Hematopoietic multipotent progenitor cell treated with erythropoietin and hydrocortisone succinate and interleukin-3 and kit ligand, for 4 days (in vitro differentiated cells): ENCODE data around the gene AHCYL1.
A peak's percentile ranks its signal among the peaks of the same experiment; 100 is the strongest.

Experiments
- DNase-seq: peaks from one replicate; pipeline ENCODE4 v3.0.0-alpha.2; 2015

Gene AHCYL1

GRCh38 chr1:110040548-110040947 lies 56.0 kb downstream of the AHCYL1 start:
- DNase-seq, result no peak

GRCh38 chr1:110043016-110043415 lies 58.5 kb downstream of the AHCYL1 start:
- DNase-seq, result no peak

GRCh38 chr1:110047463-110047862 lies 62.9 kb downstream of the AHCYL1 start:
- no peak for DNase-seq

GRCh38 chr1:110048240-110048639 lies 63.7 kb downstream of the AHCYL1 start:
- DNase-seq, result no peak

GRCh38 chr1:110048923-110049601 lies 64.5 kb downstream of the AHCYL1 start:
- DNase-seq, result no peak

GRCh38 chr1:110049801-110050601 lies 65.4 kb downstream of the AHCYL1 start:
- no peak for DNase-seq

- DNase-seq, result no peak
Observed at GRCh38 chr1:110050602-110051261, 66.2 kb downstream of the AHCYL1 start.

GRCh38 chr1:110051262-110051648 lies 66.7 kb downstream of the AHCYL1 start:
- no peak for DNase-seq

GRCh38 chr1:110053552-110054428 lies 69.2 kb downstream of the AHCYL1 start:
- peak; percentile 71 for DNase-seq

GRCh38 chr1:110055493-110056284 lies 71.1 kb downstream of the AHCYL1 start:
- DNase-seq, result no peak

GRCh38 chr1:110056285-110056683 lies 71.7 kb downstream of the AHCYL1 start:
- no peak for DNase-seq

GRCh38 chr1:110056776-110057175 lies 72.2 kb downstream of the AHCYL1 start:
- no peak for DNase-seq

GRCh38 chr1:110057963-110058518 lies 73.5 kb downstream of the AHCYL1 start:
- DNase-seq, result peak; percentile 17

- no peak for DNase-seq
Observed at GRCh38 chr1:110058591-110058990, 74.0 kb downstream of the AHCYL1 start.

GRCh38 chr1:110059133-110059863 lies 74.7 kb downstream of the AHCYL1 start:
- peak; percentile 34 for DNase-seq

GRCh38 chr1:110060034-110060661 lies 75.6 kb downstream of the AHCYL1 start:
- DNase-seq, result peak; percentile 85

- no peak for DNase-seq
Observed at GRCh38 chr1:110060662-110061060, 76.1 kb downstream of the AHCYL1 start.

- no peak for DNase-seq
Observed at GRCh38 chr1:110061341-110061740, 76.8 kb downstream of the AHCYL1 start.

GRCh38 chr1:110062612-110063011 lies 78.0 kb downstream of the AHCYL1 start:
- no peak for DNase-seq

GRCh38 chr1:110063781-110064180 lies 79.2 kb downstream of the AHCYL1 start:
- DNase-seq, result no peak
